SU-DHL-6 (cell line): ENCODE measurements around the gene PPP1R13L.

Experiments used
- CTCF ChIP-seq: fragments of 200-600 bp; sonication (generic); IDR thresholded peaks from one replicate; pipeline ENCODE4 v1.5.1; 2017; ENCODE audit warnings: antibody characterized with exemption, mild to moderate bottlenecking, low read length, moderate library complexity; ENCODE audit not compliant: insufficient read depth, poor library complexity, severe bottlenecking
- EZH2phosphoT487 ChIP-seq: fragments of 200-600 bp; sonication (generic), shearing (Covaris generic); conservative IDR thresholded peaks from 2 replicates; pipeline ENCODE4 v1.6.1; 2018; ENCODE audit warnings: mild to moderate bottlenecking, antibody characterized with exemption, low read length, moderate library complexity, mixed read lengths

- no peak for TF ChIP-seq CTCF
- TF ChIP-seq EZH2phosphoT487: no peak
Observed at GRCh38 chr19:45352471-45352870, 52.4 kb downstream of the PPP1R13L start.
